MM.1S (cell line): ENCODE data around the gene ARHGAP36.

Experiments used
- CTCF ChIP-seq: fragments of 300-600 bp; sonication (generic); IDR thresholded peaks from 2 replicates; pipeline ENCODE4 v1.5.1; 2016; ENCODE audit warnings: antibody characterized with exemption, low read length, mixed read lengths
- EZH2 ChIP-seq: fragments of 300-600 bp; sonication (generic); optimal IDR thresholded peaks from 2 replicates; pipeline ENCODE3; 2017; ENCODE audit warnings: low read depth, mild to moderate bottlenecking, antibody characterized with exemption, low read length, mixed read lengths
- EZH2phosphoT487 ChIP-seq: fragments of 300-600 bp; sonication (generic); IDR thresholded peaks from 2 replicates; pipeline ENCODE4 v1.6.1; 2018; ENCODE audit warnings: antibody characterized with exemption, low read length

GRCh38 chrX:131045726-131046125 is 12.4 kb upstream of the ARHGAP36 start:
- TF ChIP-seq EZH2: no peak
- no peak for TF ChIP-seq CTCF
- TF ChIP-seq EZH2phosphoT487: no peak
